GM12878 (cell line): Measurements from ENCODE around the gene PTPN21. TPM values are rescaled to one million over a fixed set of nuclear protein-coding genes. Genes with fewer than 3 reads are reported as not detected.

Source experiments
- ATAC-seq: fragments of 200-7000 bp; cut with Tn5 transposase; 3 replicates; pipeline ENCODE4 v1.9.1; 2020; ENCODE audit warnings: mild to moderate bottlenecking, moderate library complexity
- BruUV-seq: library from RNA; stranded (reverse); fragments of 400-500 nt; replicated peaks from 2 replicates; lab custom pipeline; 2021; lab: Mats Ljungman, UMichigan
- CTCF ChIA-PET: fragments of 300-600 bp; sonication (Branson Sonifier 250); formaldehyde crosslinking; extraction: SDS; loops from one replicate; lab custom pipeline; 2021; ENCODE audit warnings: inconsistent platforms; lab: Yijun Ruan, JAX
- POLR2A ChIA-PET: fragments of 350-600 bp; formaldehyde crosslinking; extraction: SDS; loops from one replicate; lab custom pipeline; 2021; ENCODE audit warnings: inconsistent platforms; lab: Charles Lee
- RAD21 ChIA-PET: fragments of 300-600 bp; sonication (Branson Sonifier 250); formaldehyde crosslinking; loops from one replicate; lab custom pipeline; 2023; ENCODE audit warnings: antibody characterized with exemption; ENCODE audit not compliant: unreplicated experiment; lab: Charles Lee
- SMC1A ChIA-PET: fragments of 300-600 bp; sonication (Branson Sonifier 250); formaldehyde crosslinking; loops from one replicate; lab custom pipeline; 2023; ENCODE audit not compliant: unreplicated experiment, uncharacterized antibody; lab: Charles Lee
- DNase-seq: peaks from one replicate; pipeline ENCODE4 v3.0.0-alpha.2; 2011; ENCODE audit warnings: low read depth, low spot score
- FAIRE-seq: peaks from 3 replicates; lab custom pipeline; 2011; peaks lifted over from hg19 to GRCh38; lab: Jason Lieb, UNC
- H2AFZ ChIP-seq: 2 replicates; pipeline ENCODE4 v1.6.0; 2011; ENCODE audit warnings: low read depth, low read length, control low read depth; ENCODE audit not compliant: control insufficient read depth
- H3K27ac ChIP-seq: 2 replicates; pipeline ENCODE4 v1.5.1; 2011; ENCODE audit warnings: control low read depth; ENCODE audit not compliant: control insufficient read depth, insufficient read depth
- H3K27me3 ChIP-seq, 2 experiments: replicated peaks in 1 of 2; 2 replicates each; pipeline versions ENCODE4 v1.6.0 to v1.6.1; 2011; ENCODE audit warnings: low read length in 1 of 2; ENCODE audit not compliant: control insufficient read depth in 2 of 2, insufficient read depth in 2 of 2
- H3K36me3 ChIP-seq, 2 experiments: 2 replicates each; pipeline ENCODE4 v1.5.1; 2011; ENCODE audit warnings: low read length in 1 of 2; ENCODE audit not compliant: control insufficient read depth in 2 of 2, insufficient read depth in 2 of 2
- H3K4me1 ChIP-seq: 2 replicates; pipeline ENCODE4 v1.6.1; 2011; ENCODE audit warnings: mild to moderate bottlenecking, low read length, moderate library complexity, mixed read lengths; ENCODE audit not compliant: control insufficient read depth, insufficient read depth
- H3K4me2 ChIP-seq: 2 replicates; pipeline ENCODE4 v1.6.0; 2011; ENCODE audit warnings: control low read depth; ENCODE audit not compliant: control insufficient read depth, insufficient read depth
- H3K4me3 ChIP-seq: fragments of 200-600 bp; sonication (generic); 2 replicates; pipeline ENCODE4 v1.5.1; 2016
- H3K79me2 ChIP-seq: 2 replicates; pipeline ENCODE4 v1.6.0; 2011; ENCODE audit warnings: low read length; ENCODE audit not compliant: control insufficient read depth, insufficient read depth
- H3K9ac ChIP-seq: 2 replicates; pipeline ENCODE4 v1.8.0; 2011; ENCODE audit warnings: low read length, control low read depth, mixed read lengths; ENCODE audit not compliant: control insufficient read depth, insufficient read depth
- H3K9me3 ChIP-seq: replicated peaks from 3 replicates; pipeline ENCODE4 v1.5.1; 2011; ENCODE audit warnings: mild to moderate bottlenecking, low read length; ENCODE audit not compliant: control insufficient read depth, insufficient read depth
- H4K20me1 ChIP-seq: 2 replicates; pipeline ENCODE4 v1.6.0; 2011; ENCODE audit not compliant: control insufficient read depth, insufficient read depth
- CBX3 ChIP-seq: fragments of 200-600 bp; sonication (generic); IDR thresholded peaks from 2 replicates; pipeline ENCODE4 v1.6.1; 2016; ENCODE audit warnings: low read depth, borderline replicate concordance
- E4F1 ChIP-seq: fragments of 450-650 bp; IDR thresholded peaks from 2 replicates; pipeline ENCODE4 v1.6.1; 2018; ENCODE audit warnings: borderline replicate concordance, mild to moderate bottlenecking; ENCODE audit not compliant: partially characterized antibody
- EED ChIP-seq: sonication (generic); IDR thresholded peaks from 2 replicates; pipeline ENCODE4 v1.6.1; 2016; ENCODE audit warnings: antibody characterized with exemption, low read depth
- EGR1 ChIP-seq, 2 experiments: IDR thresholded peaks; 1 replicate in 1 of 2; 2 replicates in 1 of 2; pipeline ENCODE4 v1.6.1; 2011 to 2012; ENCODE audit warnings: low read depth in 2 of 2, low read length in 2 of 2, borderline replicate concordance in 1 of 2, mild to moderate bottlenecking in 1 of 2, moderate library complexity in 1 of 2
- HCFC1 ChIP-seq: fragments of 150-350 bp; IDR thresholded peaks from 2 replicates; pipeline ENCODE4 v1.6.1; 2014; ENCODE audit warnings: low read length
- HDAC2 ChIP-seq: fragments of 200-600 bp; sonication (generic); IDR thresholded peaks from 2 replicates; pipeline ENCODE4 v1.6.1; 2017
- MYC ChIP-seq: IDR thresholded peaks from 2 replicates; pipeline ENCODE4 v1.6.1; 2011; ENCODE audit warnings: mild to moderate bottlenecking, low read length, moderate library complexity, inconsistent platforms; ENCODE audit not compliant: insufficient read depth, insufficient replicate concordance, insufficient read length, severe bottlenecking
- POLR2AphosphoS5 ChIP-seq: IDR thresholded peaks from 2 replicates; pipeline ENCODE4 v1.6.1; 2011; ENCODE audit warnings: mild to moderate bottlenecking, low read length, inconsistent platforms
- TCF7 ChIP-seq: IDR thresholded peaks from 2 replicates; pipeline ENCODE4 v1.6.1; 2014; ENCODE audit warnings: antibody characterized with exemption, borderline replicate concordance
- WRNIP1 ChIP-seq: IDR thresholded peaks from 2 replicates; pipeline ENCODE4 v1.6.1; 2011; ENCODE audit warnings: low read depth, low read length, improper control_type of control experiment, borderline replicate concordance
- ZNF217 ChIP-seq: fragments of 450-650 bp; IDR thresholded peaks from 2 replicates; pipeline ENCODE4 v1.6.1; 2017; ENCODE audit warnings: antibody characterized with exemption, mild to moderate bottlenecking
- ZSCAN29 ChIP-seq: fragments of 450-650 bp; IDR thresholded peaks from 2 replicates; pipeline ENCODE4 v1.6.1; 2017; ENCODE audit warnings: mild to moderate bottlenecking, moderate library complexity
- WGBS: methylation state at CpG from one replicate; pipeline ENCODE4 v1.1.6; 2016; ENCODE audit warnings: low lambda C conversion rate; ENCODE audit not compliant: insufficient replicate concordance, insufficient coverage; ENCODE audit errors: missing lambda C conversion rate; 5-methylcytosine and 5-hydroxymethylcytosine counted together
- in situ Hi-C: fragments of 300-500 bp; cut with MboI; formaldehyde crosslinking; loops from 9 replicates; pipeline ENCODE4 v1.14.3; 2018; ENCODE audit warnings: mixed read lengths
- intact Hi-C: fragments of 100-400 bp; cut with micrococcal nuclease; formaldehyde crosslinking; loops from one replicate; pipeline ENCODE4 v1.14.2; 2022; ENCODE audit not compliant: unreplicated experiment
- polyA plus RNA-seq, 11 experiments: library from polyadenylated mRNA; depleted of rRNA in 4 of 11; unstranded in 6 of 11; stranded (reverse) in 5 of 11; fragments of >200 nt; fragmentation: Nextera tagmentation in 4 of 11; fragmentation: Illumina TruSeq in 1 of 11; extraction: Ambion mirVana in 4 of 11; extraction: Trizol in 1 of 11; gene quantifications; 1 replicate in 1 of 11; 2 replicates in 10 of 11; pipeline versions ENCODE4 v1.2.1 to v1.2.3, GENCODE V29; 2011 to 2016; ENCODE audit warnings: inconsistent platforms in 2 of 11, missing spikeins in 2 of 11, low read depth in 1 of 11
- total RNA-seq, 4 experiments: library from RNA; depleted of rRNA in 3 of 4; stranded (reverse); fragments of >200 nt in 3 of 4; fragmentation: Illumina TruSeq in 1 of 4; extraction: Trizol in 1 of 4; gene quantifications; 2 replicates each; pipeline versions ENCODE4 v1.2.1 to v1.2.3, GENCODE V29; 2013 to 2021
- TF ChIP-seq, protein P1 (sequence below): IDR thresholded peaks from 2 replicates; pipeline ENCODE4 v1.6.1; 2011; ENCODE audit warnings: borderline replicate concordance, low read depth, mild to moderate bottlenecking, moderate library complexity, mixed read lengths, low read length; ENCODE audit not compliant: insufficient read depth; ENCODE audit errors: extremely low read length
- TF ChIP-seq, protein P2 (sequence below): fragments of 450-650 bp; IDR thresholded peaks from 2 replicates; pipeline ENCODE4 v1.6.1; 2017; ENCODE audit warnings: mild to moderate bottlenecking, moderate library complexity
- TF ChIP-seq, protein P3 (sequence below): fragments of 450-650 bp; IDR thresholded peaks from 2 replicates; pipeline ENCODE4 v1.6.1; 2016; ENCODE audit warnings: mild to moderate bottlenecking

PTPN21 gene
- total and polyA plus RNA-seq, 10 of the 15 experiments (the other 5 are each of a cell fraction or from before 2014, with no cell fraction given), result 0.01 to 0.23 (median 0.04) TPM; not detected in 3

GRCh38 chr14:88488897-88489296 lies 65.9 kb downstream of the PTPN21 start (continued):
- no peak for TF ChIP-seq WRNIP1
- TF ChIP-seq, protein P1, sequence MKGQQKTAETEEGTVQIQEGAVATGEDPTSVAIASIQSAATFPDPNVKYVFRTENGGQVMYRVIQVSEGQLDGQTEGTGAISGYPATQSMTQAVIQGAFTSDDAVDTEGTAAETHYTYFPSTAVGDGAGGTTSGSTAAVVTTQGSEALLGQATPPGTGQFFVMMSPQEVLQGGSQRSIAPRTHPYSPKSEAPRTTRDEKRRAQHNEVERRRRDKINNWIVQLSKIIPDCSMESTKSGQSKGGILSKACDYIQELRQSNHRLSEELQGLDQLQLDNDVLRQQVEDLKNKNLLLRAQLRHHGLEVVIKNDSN, result no peak
- TF ChIP-seq HDAC2, result no peak
- no peak for TF ChIP-seq MYC
- no peak for TF ChIP-seq E4F1
- TF ChIP-seq TCF7, result no peak
- no peak for TF ChIP-seq EED
- no peak for TF ChIP-seq CBX3
- TF ChIP-seq ZNF217, result no peak

GRCh38 chr14:88488081-88488480 lies 66.7 kb downstream of the PTPN21 start:
- ATAC-seq (no peak), DNase-seq (no peak), FAIRE-seq (no peak)
- in situ Hi-C loops (no loop called here), intact Hi-C loops (no loop called here)
- Histone ChIP-seq H3K27me3 (no peaks in the 10 kb centered on the region; a peak in 1 of 4 replicates), H3K4me1 (no peaks in the 10 kb centered on the region), H3K9me3 (no peaks in the 10 kb centered on the region), H3K79me2 (no peaks in the 10 kb centered on the region), H2AFZ (no peak overlapping the region), H4K20me1 (no peaks in the 10 kb centered on the region), H3K9ac (no peak overlapping the region), H3K4me2 (no peak overlapping the region), H3K36me3 (no peaks in the 10 kb centered on the region), H3K4me3 (no peak overlapping the region), H3K27ac (no peak overlapping the region)
- WGBS, result 55% methylated on average over 7 of the region's 7 CpGs
- SMC1A ChIA-PET, result no interaction called here
- POLR2A ChIA-PET, result no interaction called here
- no TSS peak for BruUV-seq
- CTCF ChIA-PET, result interaction anchor here (0.8 to 1.0 kb wide), 2 partner anchors 19 to 380 kb away, joined by 3 read pairs; no protein-coding TSS in a partner anchor
- no peak for TF ChIP-seq EGR1 (IDR thresholded peaks at IDR 0.05; ENCODE audit: borderline replicate concordance in 1 of 2, low read depth in 2 of 2, low read length in 2 of 2)
- TF ChIP-seq HCFC1, result no peak
- TF ChIP-seq POLR2AphosphoS5, result no peak
- TF ChIP-seq ZSCAN29, result no peak
- TF ChIP-seq, protein P2, sequence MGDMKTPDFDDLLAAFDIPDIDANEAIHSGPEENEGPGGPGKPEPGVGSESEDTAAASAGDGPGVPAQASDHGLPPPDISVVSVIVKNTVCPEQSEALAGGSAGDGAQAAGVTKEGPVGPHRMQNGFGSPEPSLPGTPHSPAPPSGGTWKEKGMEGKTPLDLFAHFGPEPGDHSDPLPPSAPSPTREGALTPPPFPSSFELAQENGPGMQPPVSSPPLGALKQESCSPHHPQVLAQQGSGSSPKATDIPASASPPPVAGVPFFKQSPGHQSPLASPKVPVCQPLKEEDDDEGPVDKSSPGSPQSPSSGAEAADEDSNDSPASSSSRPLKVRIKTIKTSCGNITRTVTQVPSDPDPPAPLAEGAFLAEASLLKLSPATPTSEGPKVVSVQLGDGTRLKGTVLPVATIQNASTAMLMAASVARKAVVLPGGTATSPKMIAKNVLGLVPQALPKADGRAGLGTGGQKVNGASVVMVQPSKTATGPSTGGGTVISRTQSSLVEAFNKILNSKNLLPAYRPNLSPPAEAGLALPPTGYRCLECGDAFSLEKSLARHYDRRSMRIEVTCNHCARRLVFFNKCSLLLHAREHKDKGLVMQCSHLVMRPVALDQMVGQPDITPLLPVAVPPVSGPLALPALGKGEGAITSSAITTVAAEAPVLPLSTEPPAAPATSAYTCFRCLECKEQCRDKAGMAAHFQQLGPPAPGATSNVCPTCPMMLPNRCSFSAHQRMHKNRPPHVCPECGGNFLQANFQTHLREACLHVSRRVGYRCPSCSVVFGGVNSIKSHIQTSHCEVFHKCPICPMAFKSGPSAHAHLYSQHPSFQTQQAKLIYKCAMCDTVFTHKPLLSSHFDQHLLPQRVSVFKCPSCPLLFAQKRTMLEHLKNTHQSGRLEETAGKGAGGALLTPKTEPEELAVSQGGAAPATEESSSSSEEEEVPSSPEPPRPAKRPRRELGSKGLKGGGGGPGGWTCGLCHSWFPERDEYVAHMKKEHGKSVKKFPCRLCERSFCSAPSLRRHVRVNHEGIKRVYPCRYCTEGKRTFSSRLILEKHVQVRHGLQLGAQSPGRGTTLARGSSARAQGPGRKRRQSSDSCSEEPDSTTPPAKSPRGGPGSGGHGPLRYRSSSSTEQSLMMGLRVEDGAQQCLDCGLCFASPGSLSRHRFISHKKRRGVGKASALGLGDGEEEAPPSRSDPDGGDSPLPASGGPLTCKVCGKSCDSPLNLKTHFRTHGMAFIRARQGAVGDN, result no peak
- TF ChIP-seq, protein P3, sequence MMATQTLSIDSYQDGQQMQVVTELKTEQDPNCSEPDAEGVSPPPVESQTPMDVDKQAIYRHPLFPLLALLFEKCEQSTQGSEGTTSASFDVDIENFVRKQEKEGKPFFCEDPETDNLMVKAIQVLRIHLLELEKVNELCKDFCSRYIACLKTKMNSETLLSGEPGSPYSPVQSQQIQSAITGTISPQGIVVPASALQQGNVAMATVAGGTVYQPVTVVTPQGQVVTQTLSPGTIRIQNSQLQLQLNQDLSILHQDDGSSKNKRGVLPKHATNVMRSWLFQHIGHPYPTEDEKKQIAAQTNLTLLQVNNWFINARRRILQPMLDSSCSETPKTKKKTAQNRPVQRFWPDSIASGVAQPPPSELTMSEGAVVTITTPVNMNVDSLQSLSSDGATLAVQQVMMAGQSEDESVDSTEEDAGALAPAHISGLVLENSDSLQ, result no peak
- RAD21 ChIA-PET, result no interaction called here
